Stomach smooth muscle (tissue), 2 donors: ENCODE measurements around the gene USP48.
A peak's percentile ranks its signal among the peaks of the same experiment; 100 is the strongest.
"Not testable (repeated sequence)": the region's sequence is repeated elsewhere in the genome, so short reads cannot be mapped to it uniquely, and the experiment has no call there.

Source experiments
- H3K27ac ChIP-seq: one replicate; pipeline ENCODE4 v1.7.0; 2013; ENCODE audit warnings: mild to moderate bottlenecking, low read length, inconsistent platforms
- H3K27me3 ChIP-seq, 2 donors: one replicate each; pipeline ENCODE4 v1.7.0; 2013; ENCODE audit warnings: low read length in 2 of 2; ENCODE audit not compliant: insufficient read depth in 2 of 2, control insufficient read depth in 1 of 2
- H3K36me3 ChIP-seq, 2 donors: one replicate each; pipeline ENCODE4 v1.7.0; 2013; ENCODE audit warnings: low read length in 2 of 2; ENCODE audit not compliant: control insufficient read depth in 2 of 2, insufficient read depth in 2 of 2
- H3K4me1 ChIP-seq: one replicate; pipeline ENCODE4 v1.7.0; 2013; ENCODE audit warnings: low read length; ENCODE audit not compliant: control insufficient read depth, insufficient read depth
- H3K4me3 ChIP-seq, 2 donors: one replicate each; pipeline ENCODE4 v1.7.0; 2013; ENCODE audit warnings: low read length in 2 of 2
- H3K9ac ChIP-seq, 2 donors: one replicate each; pipeline ENCODE4 v1.7.0; 2013; ENCODE audit warnings: low read length in 2 of 2, mild to moderate bottlenecking in 1 of 2
- H3K9me3 ChIP-seq, 2 donors: one replicate each; pipeline ENCODE4 v1.7.0; 2013; ENCODE audit warnings: low read length in 2 of 2; ENCODE audit not compliant: control insufficient read depth in 2 of 2
- donor health status: healthy.
- donor health status: Pancreatic carcinoma.

The USP48 gene

GRCh38 chr1:21814241-21814918 lies 31.4 kb upstream of the USP48 start:
- H3K27ac ChIP-seq = no peak overlapping the region

GRCh38 chr1:21813542-21813941 lies 30.6 kb upstream of the USP48 start:
- no peak overlapping the region for H3K9ac ChIP-seq

More at GRCh38 chr1:21814241-21814918, 31.4 kb upstream of the USP48 start:
- H3K4me1 ChIP-seq = peaks cover 8% of the 10 kb centered on the region
- H3K27me3 ChIP-seq = peaks cover 5 to 6% of the 10 kb centered on the region in 2 donors
- H3K9me3 ChIP-seq = no peaks in the 10 kb centered on the region
- H3K36me3 ChIP-seq = no peaks in the 10 kb centered on the region
- no peak overlapping the region for H3K9ac ChIP-seq
- peak overlapping the region in 1 of 2 donors; percentile 57 for H3K4me3 ChIP-seq

DNA sequence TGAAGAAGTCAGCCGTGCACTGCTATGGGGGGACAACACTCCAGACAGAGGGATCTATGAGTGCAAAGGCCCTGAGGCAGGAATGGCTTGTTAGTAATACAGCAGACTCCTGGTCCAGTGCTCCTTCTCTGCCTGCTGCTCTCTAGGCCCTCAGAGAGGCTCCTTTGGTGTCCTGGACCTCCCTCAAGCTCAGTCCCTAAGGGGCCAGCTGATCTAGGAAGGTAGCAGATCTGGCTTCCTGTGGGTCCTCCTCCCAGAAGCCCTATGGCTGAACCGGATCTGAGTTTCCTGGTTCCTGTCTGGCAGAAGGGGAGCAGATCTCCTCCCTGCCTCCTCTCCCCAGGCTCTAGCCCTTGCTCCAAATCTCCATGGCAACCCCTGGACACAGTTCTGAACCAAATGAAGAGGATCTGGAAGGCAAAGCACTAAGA lies 28.9 kb upstream of the USP48 start, which contains the start of gene LDLRAD2:
Gene LDLRAD2 (plus strand): TSS at position 391 of the 431 bp plus-strand sequence. CDS start 187 bp downstream, outside the sequence.
- peaks cover 8% of the 10 kb centered on the region for H3K4me1 ChIP-seq
- H3K9ac ChIP-seq = no peak within 1 kb of the TSS
- no peaks in the 10 kb centered on the region for H3K36me3 ChIP-seq
- no peaks in the 10 kb centered on the region for H3K9me3 ChIP-seq
- peaks cover 5 to 6% of the 10 kb centered on the region in 2 donors for H3K27me3 ChIP-seq
- no peak within 1 kb of the TSS for H3K27ac ChIP-seq
- H3K4me3 ChIP-seq = no peak within 1 kb of the TSS

More at GRCh38 chr1:21813542-21813941, 30.6 kb upstream of the USP48 start:
- peaks cover 5 to 6% of the 10 kb centered on the region in 2 donors for H3K27me3 ChIP-seq
- H3K9me3 ChIP-seq = no peaks in the 10 kb centered on the region
- no peak overlapping the region for H3K27ac ChIP-seq
- no peak overlapping the region for H3K4me3 ChIP-seq
- H3K36me3 ChIP-seq = no peaks in the 10 kb centered on the region
- peaks cover 8% of the 10 kb centered on the region for H3K4me1 ChIP-seq

DNA sequence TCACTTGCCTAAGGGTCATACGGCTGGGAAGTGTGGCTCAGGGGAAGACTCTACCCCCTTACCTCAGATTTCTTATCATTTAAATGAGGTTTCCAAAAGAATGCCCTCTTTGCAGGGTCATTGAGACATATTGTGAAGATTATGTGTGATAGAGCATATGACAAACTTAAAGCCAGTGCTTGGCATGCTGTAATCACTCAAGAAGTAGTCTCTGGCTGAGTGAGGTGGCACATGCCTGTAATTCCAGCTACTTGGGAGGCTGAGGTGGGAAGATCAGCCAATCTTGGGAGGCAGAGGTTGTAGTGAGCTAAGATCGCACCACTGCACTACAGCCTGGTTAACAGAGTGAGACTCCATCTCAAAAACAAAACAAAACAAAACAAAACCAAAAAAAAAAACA lies 21.6 kb upstream of the USP48 start:
- Histone ChIP-seq H3K4me3 (no peak overlapping the region), H3K36me3 (no peaks in the 10 kb centered on the region)

GRCh38 chr1:21801100-21801499 lies 18.2 kb upstream of the USP48 start:
- Histone ChIP-seq H3K9ac (no peak overlapping the region), H3K36me3 (no peaks in the 10 kb centered on the region), H3K4me1 (no peaks in the 10 kb centered on the region), H3K4me3 (no peak overlapping the region), H3K27ac (no peak overlapping the region), H3K9me3 (no peaks in the 10 kb centered on the region), H3K27me3 (no peaks in the 10 kb centered on the region)

More for the DNA sequence above, 21.6 kb upstream of the USP48 start:
- H3K9me3 ChIP-seq = no peaks in the 10 kb centered on the region
- H3K27ac ChIP-seq = no peak overlapping the region
- H3K4me1 ChIP-seq = no peaks in the 10 kb centered on the region
- H3K27me3 ChIP-seq = no peaks in the 10 kb centered on the region
- no peak overlapping the region for H3K9ac ChIP-seq

DNA sequence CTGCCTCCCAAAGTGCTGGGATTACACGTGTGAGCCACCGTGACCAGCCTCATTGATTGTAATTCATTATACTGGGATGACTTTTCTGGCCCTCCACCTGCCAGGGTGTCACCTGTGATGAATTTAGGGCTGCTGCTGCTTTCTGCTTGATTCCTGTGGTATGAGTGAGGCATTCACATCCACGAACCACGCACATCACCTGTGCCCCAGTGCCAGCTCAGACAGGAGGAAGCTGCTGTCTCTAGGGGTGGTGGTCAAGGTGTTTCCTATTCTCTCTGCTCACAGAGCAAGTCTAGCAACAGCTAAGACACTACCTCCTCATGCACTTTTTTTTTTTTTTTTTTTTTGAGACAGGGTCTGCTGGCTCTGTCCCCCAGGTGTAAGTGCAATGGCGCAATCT lies 16.8 kb upstream of the USP48 start:
- Histone ChIP-seq H3K4me3 (no peak overlapping the region), H3K9me3 (no peaks in the 10 kb centered on the region), H3K4me1 (no peaks in the 10 kb centered on the region), H3K9ac (no peak overlapping the region), H3K27ac (no peak overlapping the region), H3K27me3 (no peaks in the 10 kb centered on the region), H3K36me3 (no peaks in the 10 kb centered on the region)

- H3K36me3 ChIP-seq = no peaks in the 10 kb centered on the region
- H3K4me1 ChIP-seq = no peaks in the 10 kb centered on the region
- H3K9me3 ChIP-seq = no peaks in the 10 kb centered on the region
- no peak overlapping the region for H3K27ac ChIP-seq
- H3K4me3 ChIP-seq = no peak overlapping the region
- no peaks in the 10 kb centered on the region for H3K27me3 ChIP-seq
- no peak overlapping the region for H3K9ac ChIP-seq
Measured at GRCh38 chr1:21795075-21795474, 12.1 kb upstream of the USP48 start.

DNA sequence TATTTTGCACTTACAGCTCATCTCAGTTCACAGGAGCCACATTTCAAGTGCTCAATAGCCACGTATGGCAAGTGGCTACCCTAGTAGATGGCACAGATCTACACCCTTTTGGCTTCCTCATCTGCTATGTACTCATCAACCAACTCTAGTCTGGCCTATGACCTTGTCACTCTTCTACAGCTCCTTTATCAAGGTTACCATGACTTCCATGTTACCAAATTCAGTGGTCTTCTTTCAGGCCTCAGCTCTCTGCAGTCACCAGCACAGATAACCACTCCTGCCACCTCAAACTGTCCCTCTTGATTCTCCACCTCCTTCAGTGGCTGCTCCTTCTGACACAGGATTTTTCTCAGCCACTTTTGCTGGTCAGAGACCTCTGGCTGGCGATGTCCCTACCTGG lies 11.7 kb upstream of the USP48 start:
- no peak overlapping the region for H3K4me3 ChIP-seq
- H3K27me3 ChIP-seq = no peaks in the 10 kb centered on the region
- no peak overlapping the region for H3K27ac ChIP-seq
- H3K4me1 ChIP-seq = no peaks in the 10 kb centered on the region
- H3K9me3 ChIP-seq = no peaks in the 10 kb centered on the region
- no peaks in the 10 kb centered on the region for H3K36me3 ChIP-seq
- no peak overlapping the region for H3K9ac ChIP-seq

- Histone ChIP-seq H3K36me3 (no peaks in the 10 kb centered on the region), H3K4me1 (no peaks in the 10 kb centered on the region), H3K27ac (no peak overlapping the region), H3K9ac (no peak overlapping the region), H3K27me3 (no peaks in the 10 kb centered on the region), H3K4me3 (no peak overlapping the region), H3K9me3 (no peaks in the 10 kb centered on the region)
Measured at GRCh38 chr1:21793104-21793503, 10.2 kb upstream of the USP48 start.

- H3K4me3 ChIP-seq = no peak overlapping the region
- H3K27ac ChIP-seq = no peak overlapping the region
- H3K9ac ChIP-seq = no peak overlapping the region
- H3K27me3 ChIP-seq = no peaks in the 10 kb centered on the region
- no peaks in the 10 kb centered on the region for H3K36me3 ChIP-seq
- no peaks in the 10 kb centered on the region for H3K9me3 ChIP-seq
- peaks cover 11% of the 10 kb centered on the region for H3K4me1 ChIP-seq
Measured at GRCh38 chr1:21786640-21787039, 3.7 kb upstream of the USP48 start.

DNA sequence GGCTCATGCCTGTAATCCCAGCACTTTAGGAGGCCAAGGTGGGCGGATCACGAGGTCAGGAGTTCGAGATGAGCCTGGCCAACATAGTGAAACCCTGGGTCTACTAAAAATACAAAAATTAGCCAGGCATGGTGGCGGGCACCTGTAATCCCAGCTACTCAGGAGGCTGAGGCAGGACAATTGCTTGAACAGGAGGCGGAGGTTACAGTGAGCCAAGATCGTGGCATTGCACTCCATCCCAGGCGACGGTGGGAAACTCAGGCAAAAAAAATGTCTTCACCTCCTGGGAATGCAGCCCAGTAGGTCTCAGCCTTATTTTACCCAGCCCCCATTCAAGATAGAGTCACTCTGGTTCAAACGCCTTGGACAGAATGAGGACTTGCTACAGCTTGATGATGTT lies 2.8 kb upstream of the USP48 start:
- not testable (repeated sequence) for H3K4me3 ChIP-seq, H3K27ac ChIP-seq, H3K9me3 ChIP-seq, H3K9ac ChIP-seq, H3K36me3 ChIP-seq, H3K27me3 ChIP-seq
- H3K4me1 ChIP-seq = peaks cover 15% of the 10 kb centered on the region
